Right ventricle myocardium inferior (tissue), 1 donor: Measurements from ENCODE around the gene HIVEP1. TPM values are rescaled to one million over a fixed set of nuclear protein-coding genes. Genes with fewer than 3 reads are reported as not detected.
"Not testable (repeated sequence)": the region's sequence is repeated elsewhere in the genome, so short reads cannot be mapped to it uniquely, and the experiment has no call there.

Experiments used
- ATAC-seq: fragments of 200-7000 bp; cut with Tn5 transposase; one replicate; pipeline ENCODE4 v1.9.1; 2020; ENCODE audit warnings: mild to moderate bottlenecking, moderate library complexity
- DNase-seq: peaks from one replicate; pipeline ENCODE4 v3.0.0; 2021; ENCODE audit errors: missing footprints
- intact Hi-C: fragments of 100-400 bp; cut with DNase I; formaldehyde crosslinking; loops from one replicate; pipeline ENCODE4 v1.11.0; 2022
- total RNA-seq: library from RNA; stranded (reverse); fragmentation: NEBNext Ultra II Directional; extraction: Animal tissue kit (Norgen Biotek cat#: 25700); gene quantifications from one replicate; pipeline ENCODE4 v1.2.1, GENCODE V29; 2021
- donor health status: DM: no; HTN: yes; CAD: no; lungs with severe emphysema.

HIVEP1 gene
- total RNA-seq, 1 donor from 2014 or later, result 8.3 TPM

DNA sequence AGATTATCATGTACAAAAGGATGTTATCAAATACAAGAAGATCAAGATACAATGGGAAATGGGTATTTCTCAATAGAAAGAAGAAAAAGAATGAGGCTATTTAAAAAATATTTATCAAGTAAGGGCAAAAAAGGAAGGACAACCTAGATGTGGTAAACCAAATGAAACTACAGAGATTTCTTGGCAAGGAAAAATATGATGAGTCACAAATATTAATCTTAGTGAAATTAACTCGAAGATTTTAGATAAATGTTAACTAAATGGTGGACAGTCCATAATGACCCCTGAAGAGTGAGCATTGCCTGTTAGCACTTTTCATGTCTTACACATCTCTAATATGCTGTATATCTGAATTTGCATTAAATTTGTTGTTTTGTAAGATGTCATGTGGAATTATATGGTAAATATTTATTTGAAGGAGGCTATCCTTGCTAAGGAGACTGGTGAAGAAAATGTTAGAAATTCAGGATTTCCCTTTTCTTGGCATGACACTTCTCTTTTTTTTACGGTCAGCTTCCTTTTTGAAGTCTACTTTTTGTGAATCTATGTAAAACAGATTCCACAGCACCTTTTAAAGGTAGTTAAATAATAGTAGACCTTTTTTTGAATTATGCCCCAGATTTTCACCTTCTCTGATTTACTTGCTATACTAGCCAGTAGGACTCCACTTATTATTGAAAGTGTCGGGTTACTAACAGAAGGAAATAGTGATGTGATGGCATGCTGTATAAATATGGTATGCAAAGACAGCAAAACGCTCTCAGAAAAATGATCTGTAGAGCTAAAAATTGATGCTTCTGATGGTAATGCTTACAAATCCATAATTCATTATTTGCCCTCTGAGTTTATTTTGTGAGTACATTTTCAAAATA lies 120.5 kb downstream of the HIVEP1 start:
- DNase-seq, result no peak
- intact Hi-C loops, result no loop called here
- ATAC-seq, result no peak

DNA sequence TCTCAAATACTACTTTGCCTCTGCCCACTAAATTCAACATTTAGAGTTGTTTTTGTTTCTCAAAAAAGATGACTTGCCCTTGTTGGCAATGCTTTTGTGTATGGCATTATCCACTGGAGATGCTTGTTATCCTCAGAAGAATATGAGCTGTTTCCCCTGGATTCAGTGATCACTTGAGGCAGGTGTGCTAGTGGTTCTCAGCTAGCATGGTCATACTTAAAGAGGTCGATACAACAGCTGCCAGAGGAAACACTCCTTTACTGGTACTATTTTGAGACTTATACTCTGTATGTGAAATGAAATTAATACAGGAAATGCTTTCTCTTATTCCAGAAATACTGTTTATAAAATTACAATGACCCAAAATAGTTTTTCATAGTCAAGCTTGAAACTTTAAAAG lies 122.5 kb downstream of the HIVEP1 start:
- DNase-seq (no peak), ATAC-seq (no peak)
- intact Hi-C loops, result no loop called here

DNA sequence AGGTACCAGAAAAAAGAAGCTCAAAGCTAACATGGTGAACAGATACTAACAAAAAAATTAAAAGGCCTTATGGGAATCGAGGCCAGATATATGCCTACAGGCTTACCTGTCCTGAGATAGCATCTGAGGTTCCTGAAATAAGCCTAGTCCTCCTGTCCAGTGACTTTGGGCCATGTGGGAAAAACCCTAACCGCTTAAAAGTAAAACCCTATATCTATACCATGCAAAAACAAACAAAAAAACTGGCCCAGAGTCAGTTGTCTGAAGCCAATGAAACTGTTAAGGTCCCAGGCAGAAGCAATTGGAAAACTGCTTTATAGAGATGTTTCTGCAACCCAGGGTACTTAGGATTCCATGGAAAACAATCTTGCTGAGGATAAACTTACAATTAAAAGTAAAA lies 122.9 kb downstream of the HIVEP1 start:
- ATAC-seq, result no peak
- intact Hi-C loops, result no loop called here

GRCh38 chr6:12136905-12137304 lies 124.8 kb downstream of the HIVEP1 start:
- intact Hi-C loops, result no loop called here
- DNase-seq (no peak), ATAC-seq (no peak)

More for the DNA sequence above, 122.9 kb downstream of the HIVEP1 start:
- no peak for DNase-seq

DNA sequence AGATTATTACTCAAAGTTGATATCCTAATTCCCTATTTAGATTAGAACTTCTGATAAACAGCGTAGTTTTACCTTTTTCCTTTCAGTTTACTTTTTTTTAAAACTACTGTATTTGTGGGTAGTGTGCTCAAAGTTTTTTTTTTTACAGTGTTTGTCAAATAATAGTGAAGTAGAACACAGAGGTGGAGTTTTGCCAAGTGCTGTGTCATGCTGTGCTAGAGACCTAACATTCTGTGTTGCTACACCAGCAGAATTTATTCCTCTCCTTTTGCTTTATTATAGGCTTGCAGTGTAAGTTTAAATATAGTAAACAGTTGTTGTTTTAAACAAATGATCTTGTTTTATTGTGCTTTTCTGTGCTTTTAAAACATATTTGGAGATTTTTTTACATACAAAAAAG lies 125.4 kb downstream of the HIVEP1 start:
- intact Hi-C loops, result no loop called here
- DNase-seq, result no peak
- peak; percentile 57 for ATAC-seq

DNA sequence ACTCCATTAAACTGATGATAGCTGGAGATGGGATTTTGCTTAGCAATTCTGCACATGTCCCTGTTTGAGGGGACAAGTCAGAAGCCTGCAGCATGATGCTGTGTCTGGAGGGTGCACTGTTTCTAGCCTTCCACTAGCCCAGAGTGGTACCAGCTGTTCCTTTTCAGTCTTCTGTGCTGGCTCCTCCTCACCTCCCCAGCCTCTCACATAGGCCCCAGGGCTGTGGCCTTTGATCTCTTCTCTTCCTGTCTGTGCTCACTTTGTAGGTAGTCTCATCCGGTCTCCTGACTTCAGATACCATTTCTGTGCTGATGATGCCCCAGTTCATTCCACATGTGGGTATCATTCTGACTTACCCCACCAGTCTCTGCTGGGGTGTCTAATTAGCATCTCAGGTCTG lies 126.3 kb downstream of the HIVEP1 start:
- intact Hi-C loops, result no loop called here
- DNase-seq, result no peak
- ATAC-seq, result no peak

GRCh38 chr6:12138936-12139335 lies 126.8 kb downstream of the HIVEP1 start:
- intact Hi-C loops, result no loop called here
- ATAC-seq (no peak), DNase-seq (no peak)

- intact Hi-C loops, result no loop called here
- ATAC-seq, result no peak
- DNase-seq, result no peak
These were observed 135.6 kb downstream of the HIVEP1 start for GRCh38 chr6:12147557-12148316.

- no peak for ATAC-seq
- DNase-seq, result no peak
- intact Hi-C loops, result no loop called here
These were observed 136.2 kb downstream of the HIVEP1 start for GRCh38 chr6:12148317-12148801.

DNA sequence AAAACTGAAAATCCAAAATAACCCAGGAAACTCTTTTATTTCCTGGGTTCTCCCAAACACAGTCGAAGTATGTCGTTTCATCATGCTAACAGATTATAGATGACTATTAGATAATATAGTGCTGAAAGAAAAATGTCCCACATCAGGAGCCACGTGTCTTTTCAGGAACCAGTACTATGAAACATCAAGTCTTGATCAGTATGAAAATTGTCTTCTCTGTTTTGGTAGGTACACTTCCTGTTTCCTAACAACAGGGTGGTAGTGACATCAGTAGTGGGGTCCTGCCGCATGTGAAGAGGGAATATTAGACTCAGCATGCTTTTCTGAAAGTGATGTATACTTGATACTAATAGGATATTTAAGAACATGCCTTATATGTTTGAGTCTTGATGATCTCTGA lies 136.7 kb downstream of the HIVEP1 start:
- DNase-seq (no peak), ATAC-seq (no peak)
- intact Hi-C loops, result no loop called here

- DNase-seq (no peak), ATAC-seq (no peak)
- intact Hi-C loops, result no loop called here
These were observed 137.9 kb downstream of the HIVEP1 start for GRCh38 chr6:12149944-12150510.

DNA sequence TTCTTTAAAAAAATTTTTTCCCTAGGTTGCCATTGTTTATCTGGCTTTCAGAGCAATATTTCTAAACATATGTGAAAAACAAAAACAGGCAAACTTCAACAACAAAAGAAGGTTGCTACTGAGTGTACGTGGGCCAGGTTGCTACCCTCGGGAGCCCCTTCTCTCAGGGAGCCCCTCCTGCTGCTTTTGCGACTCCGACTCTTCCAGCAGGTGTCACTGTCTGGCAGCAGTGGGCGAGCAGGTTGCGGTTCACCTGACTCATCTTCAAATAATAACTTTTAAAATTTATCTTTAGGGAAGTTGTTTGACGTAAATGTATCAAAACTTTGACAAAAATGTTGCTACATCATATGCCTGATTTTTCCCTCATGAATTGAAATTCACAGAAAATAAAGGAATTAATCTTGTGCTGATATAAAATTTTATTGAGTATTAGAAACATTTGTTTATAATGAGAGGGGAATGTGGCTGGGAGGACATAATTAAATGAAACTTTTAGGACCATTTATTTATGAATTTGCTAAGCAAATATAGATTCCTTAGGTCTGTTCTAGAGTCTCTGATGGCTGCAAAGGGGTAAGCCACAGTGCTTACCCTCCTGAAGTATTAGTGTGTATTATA lies 138.8 kb downstream of the HIVEP1 start:
- intact Hi-C loops, result no loop called here
- no peak for ATAC-seq
- DNase-seq, result peak; percentile 68

DNA sequence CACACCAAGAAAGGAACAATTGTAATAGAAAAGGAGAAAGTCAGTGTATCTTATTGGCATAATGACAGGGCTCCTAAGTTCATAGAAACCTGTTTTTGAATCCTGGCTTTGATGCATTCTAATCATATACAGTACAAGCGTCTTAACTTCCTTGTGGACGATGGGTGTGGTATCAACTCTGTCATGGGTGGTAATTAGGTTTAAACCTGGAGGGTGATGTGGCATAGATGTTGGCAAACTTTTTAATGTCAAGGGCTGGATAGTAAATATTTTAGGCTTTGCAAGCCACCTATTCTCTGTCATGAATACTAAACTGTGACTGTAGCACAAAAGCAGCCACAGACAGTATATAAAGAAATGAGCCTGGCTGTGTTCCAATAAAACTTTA lies 139.3 kb downstream of the HIVEP1 start:
- DNase-seq (no peak), ATAC-seq (no peak)
- intact Hi-C loops, result no loop called here

DNA sequence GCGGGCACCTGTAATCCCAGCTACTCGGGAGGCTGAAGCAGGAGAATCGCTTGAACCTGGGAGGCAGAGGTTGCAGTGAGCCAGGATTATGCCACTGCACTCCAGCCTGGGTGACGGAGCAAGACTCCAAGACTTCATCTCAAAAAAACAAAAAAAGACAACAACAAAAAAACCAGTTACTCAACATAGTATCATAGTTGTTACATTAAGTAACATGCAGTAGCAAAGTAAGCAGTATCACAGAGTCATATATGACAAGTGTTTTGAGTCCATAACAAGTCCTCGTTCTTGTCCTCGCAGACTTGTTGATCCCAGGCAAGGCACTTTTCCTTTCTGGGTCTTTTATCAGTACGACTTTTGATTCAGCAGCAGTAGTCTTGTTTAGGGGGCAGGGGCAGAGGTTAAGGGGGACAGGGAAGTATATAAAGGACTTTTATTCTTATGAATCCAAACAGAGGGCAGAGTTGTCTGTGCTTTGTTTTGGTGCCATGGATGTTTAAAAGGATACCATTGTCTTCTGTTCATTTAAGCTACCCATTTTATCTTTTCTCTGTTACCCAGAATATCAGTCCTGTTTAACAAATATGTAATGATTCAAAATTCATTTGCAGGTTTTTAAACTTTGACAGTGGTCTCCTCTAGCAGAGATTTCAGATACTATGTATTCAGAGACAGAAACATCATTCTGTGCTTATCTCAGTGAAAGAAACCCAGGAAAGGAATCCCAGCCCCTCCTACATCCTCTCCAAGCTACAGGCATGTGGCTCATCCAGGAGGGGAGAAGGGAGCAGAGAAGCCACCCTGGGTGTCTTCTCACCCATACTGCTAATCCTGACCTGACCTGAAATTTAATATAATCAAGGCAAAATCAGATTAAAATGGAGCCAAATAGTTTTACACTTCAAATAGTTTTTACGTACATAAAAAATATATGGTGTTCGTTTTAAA lies 140.2 kb downstream of the HIVEP1 start:
- intact Hi-C loops, result no loop called here
- ATAC-seq (no peak), DNase-seq (no peak)

DNA sequence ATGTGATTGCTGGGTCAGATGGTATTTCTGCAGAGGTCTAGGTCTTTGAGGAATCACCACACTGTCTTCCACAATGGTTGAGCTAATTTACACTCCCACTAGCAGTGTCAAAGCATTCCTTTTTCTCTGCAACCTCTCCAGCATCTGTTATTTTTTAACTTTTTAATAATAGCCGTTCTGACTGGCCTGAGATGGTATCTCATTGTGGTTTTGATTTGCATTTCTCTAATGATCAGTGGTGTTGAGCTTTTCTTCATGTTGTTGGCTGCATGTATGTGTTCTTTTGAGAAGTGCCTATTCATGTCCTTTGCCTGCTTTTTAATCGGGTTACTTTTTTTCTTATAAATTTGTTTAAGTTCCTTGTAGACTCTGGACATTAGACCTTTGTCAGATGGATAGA lies 143.7 kb downstream of the HIVEP1 start:
- intact Hi-C loops, ATAC-seq, DNase-seq: not testable (repeated sequence)

DNA sequence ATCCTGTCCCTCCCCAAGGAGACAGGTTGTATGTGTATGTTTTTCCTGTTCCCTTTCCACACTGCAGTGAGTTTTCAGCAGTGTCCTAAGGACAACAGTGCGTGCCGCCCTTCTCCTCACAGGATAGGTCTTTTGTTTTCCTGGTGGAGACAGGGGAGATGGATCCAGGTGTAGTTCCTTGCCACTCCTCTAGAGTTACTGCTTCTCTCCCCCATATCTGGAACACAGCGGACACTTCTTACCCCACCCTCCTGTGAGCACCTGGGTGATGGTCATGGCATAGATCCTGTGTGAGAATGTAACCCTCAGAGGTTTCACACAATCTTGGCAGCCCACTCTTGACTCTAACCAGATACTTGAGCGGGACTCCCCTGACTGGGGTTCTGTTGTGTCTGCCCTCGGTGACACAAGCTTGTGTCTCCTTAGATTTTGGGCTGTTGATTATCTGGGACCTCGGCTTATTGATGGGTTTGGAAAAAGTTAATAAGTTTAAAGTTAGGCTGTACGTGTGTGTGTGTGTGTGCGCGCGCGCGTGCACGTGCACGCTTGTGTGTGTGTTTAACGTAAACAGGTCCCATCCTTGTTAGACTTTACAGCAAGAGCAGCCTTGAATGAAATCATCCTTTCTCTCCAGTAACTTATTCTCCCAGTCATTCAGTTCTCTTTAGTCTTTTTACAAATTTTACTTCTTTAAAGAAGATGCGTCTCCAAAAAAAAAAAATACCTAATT lies 146.7 kb downstream of the HIVEP1 start:
- intact Hi-C loops, result no loop called here
- no peak for ATAC-seq
- no peak for DNase-seq

- DNase-seq (no peak), ATAC-seq (peak; percentile 62)
- intact Hi-C loops, result no loop called here
These were observed 148.2 kb downstream of the HIVEP1 start for GRCh38 chr6:12160326-12160725.

DNA sequence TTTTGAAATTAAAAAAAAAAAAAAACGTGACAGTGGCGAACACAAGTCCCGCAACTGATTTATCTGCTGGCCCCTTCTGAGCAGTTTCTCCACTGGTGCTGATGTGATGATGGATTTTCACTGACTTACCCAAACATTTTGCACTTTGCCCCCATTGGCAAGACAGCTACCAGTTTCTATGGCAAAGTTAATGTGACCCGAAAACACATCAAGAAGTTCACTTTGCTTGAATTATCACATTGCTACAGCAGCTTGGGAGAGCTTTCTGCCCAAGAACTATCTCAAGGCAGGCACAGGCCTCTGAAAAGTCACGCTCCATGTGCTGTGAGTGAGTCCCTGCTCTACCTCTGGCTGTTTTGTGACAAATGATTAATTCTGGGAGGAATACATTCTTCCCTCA lies 150.1 kb downstream of the HIVEP1 start:
- ATAC-seq, result no peak
- intact Hi-C loops, result no loop called here

More for the DNA sequence above, 150.1 kb downstream of the HIVEP1 start:
- no peak for DNase-seq
